ENCODE results near the gene GARIN5A. TPM values are rescaled to one million over a fixed set of nuclear protein-coding genes. Genes with fewer than 3 reads are reported as not detected.
A peak's percentile ranks its signal among the peaks of the same experiment; 100 is the strongest.
"Not testable (repeated sequence)": the region's sequence is repeated elsewhere in the genome, so short reads cannot be mapped to it uniquely, and the experiment has no call there.

The GARIN5A gene
- total RNA-seq, 5 donors from 2014 or later (not counting 1 experiment from before 2014, with no cell fraction given), result 0.60 to 1.2 (median 0.67) TPM; not detected in 1

- H3K4me1 Mint-ChIP-seq, result no peaks in the 10 kb centered on the region
- Histone ChIP-seq H3K36me3 (ENCODE audit: control insufficient read depth in 2 of 2, extremely low read depth in 1 of 2, insufficient read depth in 1 of 2, low read length in 1 of 2) (no peaks in the 10 kb centered on the region), H3K9me3 (no peaks in the 10 kb centered on the region), H3K27me3 (replicated peaks in 1 of 2; ENCODE audit: control insufficient read depth in 2 of 2, extremely low read depth in 1 of 2, insufficient read depth in 2 of 2, low read length in 1 of 2) (peaks cover 0 to 16% of the 10 kb centered on the region in 2 experiments), H3K4me3 (ENCODE audit: control insufficient read depth in 1 of 2, extremely low read depth in 1 of 2, low read length in 1 of 2) (no peak overlapping the region), H3K4me1 (ENCODE audit: control insufficient read depth in 1 of 2, extremely low read depth in 1 of 2, insufficient read depth in 2 of 2, low read length in 2 of 2) (no peaks in the 10 kb centered on the region), H3K27ac (ENCODE audit: low read length) (no peak overlapping the region)
- DNase-seq (no peak), ATAC-seq (replicated peaks in 1 of 4) (no peak)
- H3K4me3 Mint-ChIP-seq, result no peak overlapping the region
- 67% methylated on average over 1 of the region's 1 CpG for WGBS (ENCODE audit: insufficient coverage)
- H3K27me3 Mint-ChIP-seq, result peaks cover 11 to 19% of the 10 kb centered on the region in 2 donors
- no peaks in the 10 kb centered on the region for H3K36me3 Mint-ChIP-seq
- peaks cover 0 to 3% (median 0%) of the 10 kb centered on the region in 3 donors for H3K9me3 Mint-ChIP-seq
- CTCF ChIA-PET, result no interaction called here
- no peak overlapping the region for H3K27ac Mint-ChIP-seq
- POLR2A ChIA-PET, result no interaction called here
Observed at GRCh38 chr19:50444059-50444458, 32.6 kb downstream of the GARIN5A start.

- H3K36me3 Mint-ChIP-seq; H3K4me1 Mint-ChIP-seq; H3K9me3 ChIP-seq; H3K27ac ChIP-seq (ENCODE audit: low read length); DNase-seq; CTCF ChIA-PET; H3K4me3 ChIP-seq (ENCODE audit: control insufficient read depth in 1 of 2, extremely low read depth in 1 of 2, low read length in 1 of 2); H3K9me3 Mint-ChIP-seq; H3K36me3 ChIP-seq (ENCODE audit: control insufficient read depth in 2 of 2, extremely low read depth in 1 of 2, insufficient read depth in 1 of 2, low read length in 1 of 2); H3K4me1 ChIP-seq (ENCODE audit: control insufficient read depth in 1 of 2, extremely low read depth in 1 of 2, insufficient read depth in 2 of 2, low read length in 2 of 2); H3K27ac Mint-ChIP-seq; ATAC-seq (replicated peaks in 1 of 4); H3K4me3 Mint-ChIP-seq; POLR2A ChIA-PET: not testable (repeated sequence)
- 54% methylated on average over 1 of the region's 2 CpGs for WGBS (ENCODE audit: insufficient coverage)
- H3K27me3 ChIP-seq (replicated peaks in 1 of 2; ENCODE audit: control insufficient read depth in 2 of 2, extremely low read depth in 1 of 2, insufficient read depth in 2 of 2, low read length in 1 of 2), result peaks cover 0 to 17% of the 10 kb centered on the region in 2 experiments
- peaks cover 9 to 21% of the 10 kb centered on the region in 2 donors for H3K27me3 Mint-ChIP-seq
Observed at GRCh38 chr19:50439130-50439529, 37.5 kb downstream of the GARIN5A start.

GRCh38 chr19:50437862-50438449 is 38.7 kb downstream of the GARIN5A start:
- no peaks in the 10 kb centered on the region for H3K9me3 Mint-ChIP-seq
- ATAC-seq (replicated peaks in 1 of 4) (no peak), DNase-seq (no peak)
- H3K4me1 Mint-ChIP-seq, result peaks cover 0 to 7% (median 0%) of the 10 kb centered on the region in 3 donors
- H3K27ac ChIP-seq (ENCODE audit: low read length), result no peak overlapping the region
- H3K27ac Mint-ChIP-seq, result no peak overlapping the region
- H3K9me3 ChIP-seq, result no peaks in the 10 kb centered on the region
- no peak overlapping the region for H3K4me3 ChIP-seq (ENCODE audit: control insufficient read depth in 1 of 2, extremely low read depth in 1 of 2, low read length in 1 of 2)
- no peaks in the 10 kb centered on the region for H3K36me3 Mint-ChIP-seq
- ChIA-PET POLR2A (no interaction called here), CTCF (no interaction called here)
- H3K4me1 ChIP-seq (ENCODE audit: control insufficient read depth in 1 of 2, extremely low read depth in 1 of 2, insufficient read depth in 2 of 2, low read length in 2 of 2), result no peaks in the 10 kb centered on the region
- 95% methylated on average over 4 of the region's 5 CpGs for WGBS (ENCODE audit: insufficient coverage)
- H3K27me3 Mint-ChIP-seq, result peaks cover 13 to 22% of the 10 kb centered on the region in 2 donors
- H3K27me3 ChIP-seq (replicated peaks in 1 of 2; ENCODE audit: control insufficient read depth in 2 of 2, extremely low read depth in 1 of 2, insufficient read depth in 2 of 2, low read length in 1 of 2), result peaks cover 0 to 25% of the 10 kb centered on the region in 2 experiments
- H3K36me3 ChIP-seq (ENCODE audit: control insufficient read depth in 2 of 2, extremely low read depth in 1 of 2, insufficient read depth in 1 of 2, low read length in 1 of 2), result no peaks in the 10 kb centered on the region
- H3K4me3 Mint-ChIP-seq, result no peak overlapping the region

- WGBS (ENCODE audit: insufficient coverage), result no CpG with 5 or more reads among the region's 12 CpGs
- POLR2A ChIA-PET, result no interaction called here
- Histone ChIP-seq H3K27me3 (replicated peaks in 1 of 2; ENCODE audit: control insufficient read depth in 2 of 2, extremely low read depth in 1 of 2, insufficient read depth in 2 of 2, low read length in 1 of 2) (peaks cover 0 to 35% of the 10 kb centered on the region in 2 experiments), H3K4me3 (ENCODE audit: control insufficient read depth in 1 of 2, extremely low read depth in 1 of 2, low read length in 1 of 2) (no peak overlapping the region), H3K36me3 (ENCODE audit: control insufficient read depth in 2 of 2, extremely low read depth in 1 of 2, insufficient read depth in 1 of 2, low read length in 1 of 2) (no peaks in the 10 kb centered on the region), H3K9me3 (no peaks in the 10 kb centered on the region), H3K27ac (ENCODE audit: low read length) (no peak overlapping the region), H3K4me1 (ENCODE audit: control insufficient read depth in 1 of 2, extremely low read depth in 1 of 2, insufficient read depth in 2 of 2, low read length in 2 of 2) (peaks cover 0 to 18% of the 10 kb centered on the region in 2 experiments)
- CTCF ChIA-PET, result no interaction called here
- no peaks in the 10 kb centered on the region for H3K9me3 Mint-ChIP-seq
- no peaks in the 10 kb centered on the region for H3K36me3 Mint-ChIP-seq
- H3K27me3 Mint-ChIP-seq, result peaks cover 14 to 23% of the 10 kb centered on the region in 2 donors
- ATAC-seq (replicated peaks in 1 of 4) (no peak), DNase-seq (no peak)
- no peak overlapping the region for H3K4me3 Mint-ChIP-seq
- H3K27ac Mint-ChIP-seq, result no peak overlapping the region
- H3K4me1 Mint-ChIP-seq, result peaks cover 8 to 18% (median 11%) of the 10 kb centered on the region in 3 donors
Observed at GRCh38 chr19:50435627-50436026, 41.0 kb downstream of the GARIN5A start.

GRCh38 chr19:50435221-50435620 is 41.4 kb downstream of the GARIN5A start:
- WGBS (ENCODE audit: insufficient coverage), result 92% methylated on average over 12 of the region's 17 CpGs
- no peak overlapping the region for H3K4me3 Mint-ChIP-seq
- H3K27ac Mint-ChIP-seq, result no peak overlapping the region

GRCh38 chr19:50434525-50434924 is 42.1 kb downstream of the GARIN5A start:
- Mint-ChIP-seq H3K4me1 (peaks cover 8 to 19% (median 15%) of the 10 kb centered on the region in 3 donors), H3K4me3 (peak overlapping the region in 1 of 3 donors; percentile 28), H3K36me3 (no peaks in the 10 kb centered on the region), H3K9me3 (no peaks in the 10 kb centered on the region), H3K27ac (no peak overlapping the region), H3K27me3 (peaks cover 10 to 20% of the 10 kb centered on the region in 2 donors)
- ChIA-PET CTCF (no interaction called here), POLR2A (no interaction called here)
- peaks cover 0 to 45% of the 10 kb centered on the region in 2 experiments for H3K27me3 ChIP-seq (replicated peaks in 1 of 2; ENCODE audit: control insufficient read depth in 2 of 2, extremely low read depth in 1 of 2, insufficient read depth in 2 of 2, low read length in 1 of 2)
- no peak for DNase-seq
- no peak overlapping the region for H3K27ac ChIP-seq (ENCODE audit: low read length)
- H3K4me3 ChIP-seq (ENCODE audit: control insufficient read depth in 1 of 2, extremely low read depth in 1 of 2, low read length in 1 of 2), result no peak overlapping the region
- H3K36me3 ChIP-seq (ENCODE audit: control insufficient read depth in 2 of 2, extremely low read depth in 1 of 2, insufficient read depth in 1 of 2, low read length in 1 of 2), result no peaks in the 10 kb centered on the region
- no peak for ATAC-seq (replicated peaks in 1 of 4)
- H3K9me3 ChIP-seq, result no peaks in the 10 kb centered on the region
- H3K4me1 ChIP-seq (ENCODE audit: control insufficient read depth in 1 of 2, extremely low read depth in 1 of 2, insufficient read depth in 2 of 2, low read length in 2 of 2), result peaks cover 0 to 18% of the 10 kb centered on the region in 2 experiments
- 66% methylated on average over 8 of the region's 12 CpGs for WGBS (ENCODE audit: insufficient coverage)

More at GRCh38 chr19:50435221-50435620, 41.4 kb downstream of the GARIN5A start:
- H3K36me3 Mint-ChIP-seq, result no peaks in the 10 kb centered on the region
- Histone ChIP-seq H3K9me3 (no peaks in the 10 kb centered on the region), H3K4me1 (ENCODE audit: control insufficient read depth in 1 of 2, extremely low read depth in 1 of 2, insufficient read depth in 2 of 2, low read length in 2 of 2) (peaks cover 0 to 18% of the 10 kb centered on the region in 2 experiments), H3K27me3 (replicated peaks in 1 of 2; ENCODE audit: control insufficient read depth in 2 of 2, extremely low read depth in 1 of 2, insufficient read depth in 2 of 2, low read length in 1 of 2) (peaks cover 0 to 39% of the 10 kb centered on the region in 2 experiments), H3K27ac (ENCODE audit: low read length) (no peak overlapping the region), H3K4me3 (ENCODE audit: control insufficient read depth in 1 of 2, extremely low read depth in 1 of 2, low read length in 1 of 2) (no peak overlapping the region), H3K36me3 (ENCODE audit: control insufficient read depth in 2 of 2, extremely low read depth in 1 of 2, insufficient read depth in 1 of 2, low read length in 1 of 2) (no peaks in the 10 kb centered on the region)
- no peak for ATAC-seq (replicated peaks in 1 of 4)
- H3K27me3 Mint-ChIP-seq, result peaks cover 14 to 23% of the 10 kb centered on the region in 2 donors
- H3K4me1 Mint-ChIP-seq, result peaks cover 8 to 19% (median 15%) of the 10 kb centered on the region in 3 donors
- CTCF ChIA-PET, result no interaction called here
- no peaks in the 10 kb centered on the region for H3K9me3 Mint-ChIP-seq
- no peak for DNase-seq
- POLR2A ChIA-PET, result no interaction called here
